ENCODE measurements around the gene MYLK.

Gene MYLK

DNA sequence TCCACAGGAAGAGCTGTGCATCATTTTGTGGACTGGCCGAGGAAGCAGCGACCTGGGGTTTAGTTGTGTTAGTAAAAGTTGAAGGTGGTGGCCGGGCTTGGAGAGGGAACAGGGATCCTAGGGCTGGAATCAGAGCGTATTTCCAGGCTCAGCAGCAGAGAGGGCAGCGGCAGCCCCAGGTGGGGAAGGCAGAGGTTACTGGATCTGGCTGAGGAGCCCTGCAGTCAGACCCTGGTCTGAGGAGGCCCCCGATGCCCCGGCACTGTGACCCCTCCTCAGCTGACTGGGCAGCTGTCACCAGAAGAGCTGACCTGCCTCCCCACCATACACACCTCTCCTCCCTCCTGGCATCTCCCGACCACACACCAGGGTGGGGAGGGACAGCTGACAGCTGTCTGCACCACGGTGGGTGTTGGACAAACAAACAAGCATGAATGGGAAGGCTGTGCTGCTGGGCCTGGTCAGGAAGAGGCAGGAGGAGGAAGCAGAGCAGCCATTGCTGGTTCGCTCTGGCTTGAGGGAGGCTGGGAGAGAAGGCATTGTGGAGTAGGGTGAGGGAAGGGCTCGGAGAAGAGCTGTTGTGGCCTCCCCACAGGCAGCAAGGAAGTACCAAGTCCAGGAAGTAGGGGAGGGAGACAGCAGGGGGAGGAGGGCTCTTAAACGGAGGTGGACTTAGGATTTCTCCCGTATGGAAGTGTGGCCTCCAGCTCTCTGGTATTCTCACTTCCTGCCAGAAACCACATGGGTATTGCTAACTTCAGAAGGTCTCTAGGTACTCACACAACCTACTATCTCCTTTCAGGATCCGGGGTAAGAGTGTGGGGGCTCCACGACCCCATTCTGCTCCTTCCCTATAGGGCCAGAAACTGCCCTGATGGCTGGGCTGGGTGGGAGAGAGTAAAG is 249.7 kb downstream of the MYLK start:
- no peaks in the 10 kb centered on the region for H3K36me3 ChIP-seq (ENCODE audit: control insufficient read depth, insufficient read depth, low read length)
- no peaks in the 10 kb centered on the region for H3K9me3 ChIP-seq (ENCODE audit: control insufficient read depth, insufficient read depth, low read length)
- H3K4me1 ChIP-seq (ENCODE audit: control insufficient read depth, insufficient read depth, low read length) = peaks cover 8% of the 10 kb centered on the region
- no peak overlapping the region for H3K27ac ChIP-seq (ENCODE audit: low read length)
- no peaks in the 10 kb centered on the region for H3K27me3 ChIP-seq (ENCODE audit: control insufficient read depth, insufficient read depth, low read length)
- WGBS (ENCODE audit: insufficient coverage, insufficient read length) = no CpG with 5 or more reads among the region's 15 CpGs
- DNase-seq (ENCODE audit: low read depth, low spot score) = no peak
- no peak overlapping the region for H3K4me3 ChIP-seq (ENCODE audit: low read length)

DNA sequence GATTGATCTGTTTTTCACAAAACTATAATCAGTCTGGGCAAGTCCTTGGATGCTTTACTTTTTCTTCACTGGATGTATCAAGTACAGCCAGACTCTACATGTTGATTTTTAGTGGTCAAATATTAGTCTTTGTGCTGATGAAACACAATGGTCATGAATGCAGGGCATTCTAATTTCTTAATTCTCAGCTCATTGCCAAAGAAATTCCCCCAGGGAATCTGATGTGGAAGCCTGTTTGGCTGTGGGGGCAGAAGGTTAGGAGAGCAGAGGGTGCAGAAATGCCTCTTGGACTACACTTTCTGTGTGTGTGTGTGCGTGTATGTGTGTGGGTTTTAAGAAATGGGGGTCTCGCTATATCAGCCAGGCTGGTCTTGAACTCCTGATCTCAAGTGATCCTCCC is 250.6 kb downstream of the MYLK start:
- WGBS (ENCODE audit: insufficient coverage, insufficient read length) = no CpG with 5 or more reads among the region's 2 CpGs

DNA sequence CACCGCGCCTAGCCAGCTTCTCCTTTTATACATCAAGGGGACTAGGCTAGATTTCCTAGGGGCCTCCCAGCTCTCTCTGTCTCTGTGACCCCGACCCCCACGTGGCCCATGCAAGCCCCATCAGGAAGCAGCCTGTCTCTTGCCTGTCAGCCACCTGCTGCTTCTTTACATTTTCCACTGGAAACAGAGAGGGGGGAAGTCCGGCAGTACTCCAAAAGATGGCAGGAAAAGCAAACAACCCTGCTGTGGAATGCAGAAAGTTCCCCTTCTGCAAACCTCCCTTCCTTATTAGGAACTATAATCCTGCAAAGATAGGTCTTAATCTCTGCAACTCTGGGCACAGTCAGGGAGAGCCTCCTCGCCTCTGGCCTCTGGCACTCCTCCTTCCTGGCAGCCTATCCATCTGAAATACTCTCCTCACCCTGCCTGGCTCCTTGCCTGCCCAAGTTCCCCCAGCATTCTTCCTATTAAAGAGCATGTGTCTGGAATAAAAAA is 251.9 kb downstream of the MYLK start:
- Histone ChIP-seq H3K27me3 (ENCODE audit: control insufficient read depth, insufficient read depth, low read length) (no peaks in the 10 kb centered on the region), H3K4me1 (ENCODE audit: control insufficient read depth, insufficient read depth, low read length) (peaks cover 8% of the 10 kb centered on the region), H3K4me3 (ENCODE audit: low read length) (no peak overlapping the region), H3K36me3 (ENCODE audit: control insufficient read depth, insufficient read depth, low read length) (no peaks in the 10 kb centered on the region), H3K27ac (ENCODE audit: low read length) (no peak overlapping the region), H3K9me3 (ENCODE audit: control insufficient read depth, insufficient read depth, low read length) (no peaks in the 10 kb centered on the region)
- WGBS (ENCODE audit: insufficient coverage, insufficient read length) = no CpG with 5 or more reads among the region's 6 CpGs
- DNase-seq (ENCODE audit: low read depth, low spot score) = no peak

More for the DNA sequence above, 250.6 kb downstream of the MYLK start:
- H3K36me3 ChIP-seq (ENCODE audit: control insufficient read depth, insufficient read depth, low read length) = no peaks in the 10 kb centered on the region
- DNase-seq (ENCODE audit: low read depth, low spot score) = no peak
- no peaks in the 10 kb centered on the region for H3K27me3 ChIP-seq (ENCODE audit: control insufficient read depth, insufficient read depth, low read length)
- peaks cover 8% of the 10 kb centered on the region for H3K4me1 ChIP-seq (ENCODE audit: control insufficient read depth, insufficient read depth, low read length)
- H3K4me3 ChIP-seq (ENCODE audit: low read length) = no peak overlapping the region
- no peak overlapping the region for H3K27ac ChIP-seq (ENCODE audit: low read length)
- H3K9me3 ChIP-seq (ENCODE audit: control insufficient read depth, insufficient read depth, low read length) = no peaks in the 10 kb centered on the region

DNA sequence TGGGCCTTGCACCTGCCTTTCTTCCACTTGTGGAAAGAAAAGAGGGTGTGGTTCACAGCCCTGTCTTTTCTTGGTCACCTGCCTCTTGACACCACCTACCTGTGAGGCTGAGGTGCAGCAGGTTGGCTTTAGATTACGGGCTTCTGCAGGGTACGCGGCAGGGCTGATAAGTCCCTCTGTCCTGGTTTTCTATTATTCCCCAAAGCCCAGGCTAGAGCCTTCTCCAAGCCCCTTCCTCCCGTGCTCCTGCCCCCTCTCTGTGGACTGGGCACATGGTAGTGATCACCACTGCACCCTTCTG is 254.4 kb downstream of the MYLK start:
- no peak overlapping the region for H3K27ac ChIP-seq (ENCODE audit: low read length)
- no peak overlapping the region for H3K4me3 ChIP-seq (ENCODE audit: low read length)
- 0 out of 2 replicates have a peak, but pooled peaks cover 1% of the 10 kb centered on the region for H3K4me1 ChIP-seq (ENCODE audit: control insufficient read depth, insufficient read depth, low read length)
- no peak for DNase-seq (ENCODE audit: low read depth, low spot score)
- no peaks in the 10 kb centered on the region for H3K27me3 ChIP-seq (ENCODE audit: control insufficient read depth, insufficient read depth, low read length)
- WGBS (ENCODE audit: insufficient coverage, insufficient read length) = no CpG with 5 or more reads among the region's 4 CpGs
- H3K9me3 ChIP-seq (ENCODE audit: control insufficient read depth, insufficient read depth, low read length) = no peaks in the 10 kb centered on the region
- no peaks in the 10 kb centered on the region for H3K36me3 ChIP-seq (ENCODE audit: control insufficient read depth, insufficient read depth, low read length)

DNA sequence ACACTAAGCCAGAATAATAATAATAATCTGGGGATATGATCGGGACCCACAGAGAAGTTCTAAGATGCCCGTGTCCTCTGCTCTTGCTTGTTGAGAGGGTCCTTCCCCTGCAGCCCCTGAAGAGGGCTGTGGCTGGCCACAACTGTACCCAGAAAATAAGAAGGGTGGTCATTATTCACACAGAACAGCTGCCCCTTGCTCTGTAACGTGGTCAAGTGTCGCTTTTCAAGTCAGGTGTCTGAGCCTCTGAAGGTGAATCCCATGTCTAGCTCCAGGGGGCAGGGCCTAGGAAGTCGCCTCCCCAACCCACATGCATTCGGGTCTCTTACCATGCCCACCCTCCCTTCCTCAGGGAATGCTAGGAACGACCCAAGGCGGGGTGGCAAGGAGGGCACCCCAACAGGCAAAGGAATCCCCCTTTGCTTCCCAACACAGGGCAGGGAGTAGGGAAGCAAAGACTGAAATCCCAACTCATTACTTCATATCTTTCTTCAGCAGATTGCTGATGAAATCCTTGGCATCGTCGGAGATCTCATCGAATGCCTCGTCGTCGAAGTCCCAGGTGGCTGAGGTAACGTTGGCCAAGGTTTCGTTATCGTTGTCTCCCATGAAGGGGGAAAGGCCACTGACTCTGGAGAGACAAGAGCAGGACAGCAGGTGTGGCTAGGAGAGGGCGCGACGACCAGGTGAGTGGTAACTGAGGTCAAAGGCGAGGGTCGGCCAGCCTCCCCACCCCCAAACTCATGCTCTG is 255.0 kb downstream of the MYLK start:
- no peaks in the 10 kb centered on the region for H3K36me3 ChIP-seq (ENCODE audit: control insufficient read depth, insufficient read depth, low read length)
- H3K4me3 ChIP-seq (ENCODE audit: low read length) = no peak overlapping the region
- H3K27ac ChIP-seq (ENCODE audit: low read length) = no peak overlapping the region
- DNase-seq (ENCODE audit: low read depth, low spot score) = no peak
- H3K4me1 ChIP-seq (ENCODE audit: control insufficient read depth, insufficient read depth, low read length) = no peaks in the 10 kb centered on the region
- WGBS (ENCODE audit: insufficient coverage, insufficient read length) = no CpG with 5 or more reads among the region's 22 CpGs
- no peaks in the 10 kb centered on the region for H3K9me3 ChIP-seq (ENCODE audit: control insufficient read depth, insufficient read depth, low read length)
- no peaks in the 10 kb centered on the region for H3K27me3 ChIP-seq (ENCODE audit: control insufficient read depth, insufficient read depth, low read length)

DNA sequence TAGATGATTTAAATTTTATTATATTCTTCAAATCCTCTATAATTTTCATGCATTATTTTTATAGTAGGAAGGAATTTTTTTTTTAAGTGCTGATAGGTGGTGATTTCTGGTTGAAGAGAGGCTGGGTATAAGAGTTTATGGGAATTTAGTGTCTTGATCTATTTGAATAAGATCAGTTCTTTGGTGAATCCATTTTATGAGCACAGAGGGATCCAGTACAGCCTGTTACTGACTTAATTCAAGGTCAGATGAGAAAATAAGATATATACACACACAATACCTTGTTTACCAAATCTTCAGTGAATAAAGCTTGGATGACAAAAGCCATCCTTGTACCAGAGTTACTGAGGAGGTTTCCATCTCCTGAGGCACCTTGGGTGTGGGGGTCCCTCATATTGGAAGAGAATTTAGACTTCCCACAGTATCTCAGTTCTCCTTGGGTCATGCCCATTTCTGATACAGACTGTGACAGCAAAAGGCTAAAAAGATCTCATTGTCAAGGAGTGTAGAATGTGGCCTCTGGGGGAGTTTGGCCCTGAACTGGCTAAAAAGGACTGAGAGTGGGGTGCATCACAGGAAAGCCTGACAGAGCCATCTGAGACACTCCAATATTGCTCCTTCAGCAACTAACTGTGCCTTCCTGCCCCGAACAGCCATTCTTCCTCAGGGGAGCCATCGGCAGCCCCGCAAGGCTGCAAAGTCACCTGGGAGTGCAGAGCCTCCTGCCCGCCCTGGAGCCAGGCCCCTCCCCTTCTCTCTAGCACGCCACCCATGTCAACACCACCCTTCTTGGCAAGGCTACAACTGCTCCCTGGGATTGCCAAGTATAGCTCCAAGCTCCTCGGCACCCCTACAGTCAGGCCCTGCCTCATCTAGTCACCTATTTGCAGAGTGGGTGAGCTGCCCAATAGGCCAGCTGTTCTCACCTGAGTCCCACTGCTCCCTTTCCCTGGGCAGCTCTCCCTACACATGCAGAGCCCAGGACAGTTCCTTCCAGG is 256.2 kb downstream of the MYLK start:
- Histone ChIP-seq H3K27me3 (ENCODE audit: control insufficient read depth, insufficient read depth, low read length) (no peaks in the 10 kb centered on the region), H3K4me1 (ENCODE audit: control insufficient read depth, insufficient read depth, low read length) (no peaks in the 10 kb centered on the region), H3K4me3 (ENCODE audit: low read length) (no peak overlapping the region), H3K36me3 (ENCODE audit: control insufficient read depth, insufficient read depth, low read length) (no peaks in the 10 kb centered on the region), H3K9me3 (ENCODE audit: control insufficient read depth, insufficient read depth, low read length) (no peaks in the 10 kb centered on the region), H3K27ac (ENCODE audit: low read length) (no peak overlapping the region)
- no peak for DNase-seq (ENCODE audit: low read depth, low spot score)
- WGBS (ENCODE audit: insufficient coverage, insufficient read length) = no CpG with 5 or more reads among the region's 6 CpGs

DNA sequence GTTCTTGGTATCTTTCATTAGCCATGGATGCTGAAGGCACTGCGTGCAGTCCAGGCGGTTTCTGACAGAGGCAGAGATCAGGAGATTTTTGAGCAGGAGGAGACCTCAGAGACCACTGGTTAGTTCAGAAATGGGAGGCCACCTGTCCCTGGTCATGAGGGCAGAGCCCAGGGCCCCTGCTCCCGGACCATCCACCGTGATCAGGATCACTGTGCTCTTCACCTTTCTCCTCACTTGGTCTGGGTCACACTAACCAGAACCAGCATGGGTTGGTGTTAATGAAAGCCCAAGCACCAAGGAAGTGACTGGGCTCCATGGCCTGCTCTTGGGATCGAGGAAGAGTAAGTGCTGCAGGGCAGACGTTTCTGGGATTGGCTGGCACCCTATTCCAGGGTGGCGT is 257.3 kb downstream of the MYLK start:
- no peaks in the 10 kb centered on the region for H3K27me3 ChIP-seq (ENCODE audit: control insufficient read depth, insufficient read depth, low read length)
- no CpG with 5 or more reads among the region's 7 CpGs for WGBS (ENCODE audit: insufficient coverage, insufficient read length)
- H3K4me3 ChIP-seq (ENCODE audit: low read length) = no peak overlapping the region
- no peaks in the 10 kb centered on the region for H3K9me3 ChIP-seq (ENCODE audit: control insufficient read depth, insufficient read depth, low read length)
- H3K4me1 ChIP-seq (ENCODE audit: control insufficient read depth, insufficient read depth, low read length) = no peaks in the 10 kb centered on the region
- no peak for DNase-seq (ENCODE audit: low read depth, low spot score)
- H3K36me3 ChIP-seq (ENCODE audit: control insufficient read depth, insufficient read depth, low read length) = no peaks in the 10 kb centered on the region
- no peak overlapping the region for H3K27ac ChIP-seq (ENCODE audit: low read length)

DNA sequence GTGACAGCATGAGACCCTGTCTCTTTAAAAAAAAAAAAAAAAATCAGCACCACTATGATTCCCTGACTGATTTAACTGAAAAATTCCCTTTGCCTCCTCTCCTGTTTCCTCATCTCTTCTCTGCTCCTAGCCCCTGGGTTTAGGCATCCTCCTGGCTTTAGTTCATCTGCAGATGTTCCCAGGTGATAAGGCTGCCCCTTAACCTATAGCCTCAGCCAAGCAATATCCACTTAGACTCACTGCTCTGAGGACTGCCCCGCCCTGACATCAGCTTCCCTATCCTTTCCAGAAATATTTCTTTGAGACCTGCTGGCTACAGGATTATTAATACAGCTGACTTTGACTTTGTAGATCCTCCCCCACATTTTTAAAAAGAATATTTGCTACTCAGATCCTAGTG is 259.8 kb downstream of the MYLK start:
- Histone ChIP-seq H3K4me3 (ENCODE audit: low read length) (no peak overlapping the region), H3K27me3 (ENCODE audit: control insufficient read depth, insufficient read depth, low read length) (no peaks in the 10 kb centered on the region), H3K9me3 (ENCODE audit: control insufficient read depth, insufficient read depth, low read length) (no peaks in the 10 kb centered on the region), H3K27ac (ENCODE audit: low read length) (no peak overlapping the region), H3K4me1 (ENCODE audit: control insufficient read depth, insufficient read depth, low read length) (peaks cover 2% of the 10 kb centered on the region; the same call in 1 of the 2 replicates), H3K36me3 (ENCODE audit: control insufficient read depth, insufficient read depth, low read length) (0 out of 2 replicates have a peak, but pooled peaks cover 2% of the 10 kb centered on the region)
- no CpG with 5 or more reads among the region's 1 CpG for WGBS (ENCODE audit: insufficient coverage, insufficient read length)
- no peak for DNase-seq (ENCODE audit: low read depth, low spot score)

DNA sequence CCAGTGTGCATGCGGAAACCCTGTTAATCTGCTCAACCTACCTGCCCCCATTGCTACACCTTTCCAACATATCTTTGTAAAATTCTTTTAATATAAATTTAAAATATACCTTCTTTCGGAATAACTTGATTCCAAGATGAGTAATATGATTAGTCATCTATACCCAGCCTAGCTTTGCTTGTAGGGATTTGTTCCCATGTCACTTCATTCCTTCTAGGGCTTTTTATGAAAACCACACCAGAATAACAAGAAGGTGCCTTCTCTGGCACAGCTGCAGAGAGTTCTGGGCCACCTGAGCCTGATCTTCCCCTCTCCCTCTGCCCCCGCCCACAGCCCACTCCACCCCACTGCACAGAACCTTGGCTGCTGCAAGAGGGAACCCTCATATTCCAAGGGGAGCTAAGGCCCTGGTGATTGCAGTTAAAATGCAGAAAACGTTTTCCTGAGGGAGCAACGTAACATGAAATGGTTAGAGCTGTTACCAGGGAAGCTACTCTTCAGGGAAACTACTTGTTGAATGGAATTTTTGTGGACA is 260.7 kb downstream of the MYLK start:
- H3K36me3 ChIP-seq (ENCODE audit: control insufficient read depth, insufficient read depth, low read length) = 0 out of 2 replicates have a peak, but pooled peaks cover 2% of the 10 kb centered on the region
- H3K4me1 ChIP-seq (ENCODE audit: control insufficient read depth, insufficient read depth, low read length) = peaks cover 2% of the 10 kb centered on the region; the same call in 1 of the 2 replicates
- no peak overlapping the region for H3K4me3 ChIP-seq (ENCODE audit: low read length)
- H3K27me3 ChIP-seq (ENCODE audit: control insufficient read depth, insufficient read depth, low read length) = no peaks in the 10 kb centered on the region
- no CpG with 5 or more reads among the region's 5 CpGs for WGBS (ENCODE audit: insufficient coverage, insufficient read length)
- no peaks in the 10 kb centered on the region for H3K9me3 ChIP-seq (ENCODE audit: control insufficient read depth, insufficient read depth, low read length)
- no peak for DNase-seq (ENCODE audit: low read depth, low spot score)
- no peak overlapping the region for H3K27ac ChIP-seq (ENCODE audit: low read length)

Measured in iPS DF 6.9 (cell line).